GM23338 (cell line): Measurements from ENCODE around the gene NHERF1. TPM values are rescaled to one million over a fixed set of nuclear protein-coding genes. Genes with fewer than 3 reads are reported as not detected.

ENCODE experiments used
- ATAC-seq: fragments of 200-7000 bp; cut with Tn5 transposase; 3 replicates; pipeline ENCODE4 v1.9.1; 2020
- DNase-seq: peaks from one replicate; pipeline ENCODE4 v3.0.0-alpha.2; 2015; ENCODE audit warnings: low spot score
- H2AFZ ChIP-seq: fragments of 200-600 bp; sonication (generic); 2 replicates; pipeline ENCODE4 v1.8.0; 2016; ENCODE audit warnings: antibody characterized with exemption, mild to moderate bottlenecking, moderate library complexity
- H3F3A ChIP-seq: fragments of 200-600 bp; sonication (generic); replicated peaks from 2 replicates; pipeline ENCODE4 v1.8.0; 2017; ENCODE audit warnings: antibody characterized with exemption, mixed run types, low read depth
- H3K27ac ChIP-seq: fragments of 200-600 bp; sonication (generic); 2 replicates; pipeline ENCODE4 v1.6.1; 2016; ENCODE audit warnings: low read depth
- H3K27me3 ChIP-seq: fragments of 200-600 bp; sonication (generic); 2 replicates; pipeline ENCODE4 v1.8.0; 2016; ENCODE audit warnings: mild to moderate bottlenecking, mixed run types, moderate library complexity; ENCODE audit not compliant: insufficient read depth
- H3K36me3 ChIP-seq: fragments of 200-600 bp; sonication (generic); 2 replicates; pipeline ENCODE4 v1.8.0; 2016; ENCODE audit warnings: mild to moderate bottlenecking; ENCODE audit not compliant: insufficient read depth
- H3K4me1 ChIP-seq: fragments of 200-600 bp; sonication (generic); 2 replicates; pipeline ENCODE4 v1.8.0; 2016; ENCODE audit warnings: mild to moderate bottlenecking, moderate library complexity; ENCODE audit not compliant: insufficient read depth
- H3K4me2 ChIP-seq: fragments of 200-600 bp; sonication (generic); 2 replicates; pipeline ENCODE4 v1.7.1; 2017; ENCODE audit warnings: mixed run types
- H3K4me3 ChIP-seq: fragments of 200-600 bp; sonication (generic); 2 replicates; pipeline ENCODE4 v1.6.1; 2016; ENCODE audit warnings: mixed run types
- H3K79me2 ChIP-seq: fragments of 200-600 bp; sonication (generic); replicated peaks from 2 replicates; pipeline ENCODE4 v1.8.0; 2017; ENCODE audit warnings: mild to moderate bottlenecking; ENCODE audit not compliant: insufficient read depth
- H3K9me2 ChIP-seq: fragments of 200-600 bp; sonication (generic); 2 replicates; pipeline ENCODE4 v1.8.0; 2017; ENCODE audit not compliant: insufficient read depth
- H4K20me1 ChIP-seq: fragments of 200-600 bp; sonication (generic); replicated peaks from 2 replicates; pipeline ENCODE4 v1.8.0; 2017; ENCODE audit warnings: mild to moderate bottlenecking; ENCODE audit not compliant: insufficient read depth
- H3K27ac Mint-ChIP-seq: 2 replicates; pipeline ENCODE4 v1.8.0; 2020; ENCODE audit warnings: inconsistent platforms, mild to moderate bottlenecking, moderate library complexity, mixed read lengths
- H3K27me3 Mint-ChIP-seq: 3 replicates; pipeline ENCODE4 v1.8.0; 2022; ENCODE audit warnings: low read depth, mild to moderate bottlenecking, moderate library complexity, mixed read lengths, inconsistent platforms; ENCODE audit not compliant: insufficient read depth, poor library complexity
- H3K36me3 Mint-ChIP-seq: 3 replicates; pipeline ENCODE4 v1.8.0; 2021; ENCODE audit warnings: low read depth, mild to moderate bottlenecking, inconsistent platforms, moderate library complexity, mixed read lengths
- H3K4me1 Mint-ChIP-seq: 3 replicates; pipeline ENCODE4 v1.8.0; 2020; ENCODE audit warnings: mild to moderate bottlenecking, inconsistent platforms, mixed read lengths
- H3K4me3 Mint-ChIP-seq: 3 replicates; pipeline ENCODE4 v1.8.0; 2021; ENCODE audit warnings: moderate library complexity, mild to moderate bottlenecking, inconsistent platforms, mixed read lengths
- H3K9me3 Mint-ChIP-seq: 3 replicates; pipeline ENCODE4 v1.8.0; 2020; ENCODE audit warnings: moderate library complexity, mild to moderate bottlenecking, inconsistent platforms, mixed read lengths
- EZH2 ChIP-seq: fragments of 200-600 bp; sonication (generic); IDR thresholded peaks from one replicate; pipeline ENCODE4 v1.8.0; 2017; ENCODE audit warnings: antibody characterized with exemption, mild to moderate bottlenecking, low read depth; ENCODE audit not compliant: unreplicated experiment
- EZH2phosphoT487 ChIP-seq: fragments of 200-600 bp; sonication (generic); IDR thresholded peaks from one replicate; pipeline ENCODE4 v1.8.1; 2018; ENCODE audit warnings: antibody characterized with exemption; ENCODE audit not compliant: unreplicated experiment
- NANOG ChIP-seq: IDR thresholded peaks from 2 replicates; pipeline ENCODE4 v1.6.1; 2016; ENCODE audit warnings: antibody characterized with exemption, borderline replicate concordance
- POLR2AphosphoS5 ChIP-seq: IDR thresholded peaks from 2 replicates; pipeline ENCODE4 v1.6.1; 2016; ENCODE audit warnings: antibody characterized with exemption, low read depth
- REST ChIP-seq: IDR thresholded peaks from one replicate; pipeline ENCODE4 v1.6.1; 2018; ENCODE audit warnings: antibody characterized with exemption; ENCODE audit not compliant: unreplicated experiment
- STAT1 ChIP-seq: IDR thresholded peaks from one replicate; pipeline ENCODE4 v1.6.1; 2016; ENCODE audit warnings: antibody characterized with exemption; ENCODE audit not compliant: unreplicated experiment
- ZNF114 ChIP-seq: fragments of 250-450 bp; sonication (Bioruptor Pico); IDR thresholded peaks from 2 replicates; pipeline ENCODE4 v1.5.0; 2020; ENCODE audit warnings: mild to moderate bottlenecking, moderate library complexity
- ZNF331 ChIP-seq: fragments of 250-450 bp; sonication (Bioruptor Pico); IDR thresholded peaks from 2 replicates; pipeline ENCODE4 v1.5.0; 2020; ENCODE audit warnings: low read depth, mild to moderate bottlenecking, moderate library complexity
- polyA plus RNA-seq: library from polyadenylated mRNA; unstranded; fragments of >200 nt; fragmentation: Nextera tagmentation; extraction: Ambion mirVana; gene quantifications from 2 replicates; pipeline ENCODE4 v1.2.1, GENCODE V29; 2016
- total RNA-seq: library from RNA; depleted of rRNA; stranded (reverse); fragments of >200 nt; shearing (Covaris generic); gene quantifications from 2 replicates; pipeline ENCODE4 v1.2.3, GENCODE V29; 2014

The NHERF1 gene
- total and polyA plus RNA-seq, 2 experiments from 2014 or later, result 48.8 to 100 TPM

GRCh38 chr17:74755533-74755932 is 7.1 kb downstream of the NHERF1 start (continued):
- TF ChIP-seq REST (no peak), NANOG (no peak), POLR2AphosphoS5 (no peak), STAT1 (no peak)

- no peaks in the 10 kb centered on the region for H3K27me3 ChIP-seq
- H3K9me2 ChIP-seq, result no peaks in the 10 kb centered on the region
- H2AFZ ChIP-seq, result no peak overlapping the region
- H3K9me3 Mint-ChIP-seq, result no peaks in the 10 kb centered on the region
- DNase-seq (no peak), ATAC-seq (no peak)
- H3K79me2 ChIP-seq, result peaks cover 87% of the 10 kb centered on the region
- H3K27ac Mint-ChIP-seq, result no peak overlapping the region
- peaks cover 9% of the 10 kb centered on the region; the same call in 2 of the 3 replicates for H3K36me3 Mint-ChIP-seq
- no peak overlapping the region for H3K4me2 ChIP-seq
- no peaks in the 10 kb centered on the region for H3F3A ChIP-seq
- peaks cover 56% of the 10 kb centered on the region for H3K4me1 Mint-ChIP-seq
- H3K4me3 Mint-ChIP-seq, result no peak overlapping the region
- H3K27me3 Mint-ChIP-seq, result peaks cover 17% of the 10 kb centered on the region
- no peak overlapping the region for H3K27ac ChIP-seq
- no peak overlapping the region for H3K4me3 ChIP-seq
- no peak for TF ChIP-seq ZNF331 (CRISPR knock-in tag)
- TF ChIP-seq EZH2phosphoT487, result no peak
- no peak for TF ChIP-seq REST
- no peak for TF ChIP-seq STAT1
- TF ChIP-seq ZNF114, result no peak
- TF ChIP-seq EZH2, result no peak
- TF ChIP-seq POLR2AphosphoS5, result no peak
- H3K4me1 ChIP-seq, result peaks cover 46% of the 10 kb centered on the region
- no peaks in the 10 kb centered on the region for H3K36me3 ChIP-seq
- peaks cover 58% of the 10 kb centered on the region for H4K20me1 ChIP-seq
These were observed 8.5 kb downstream of the NHERF1 start for GRCh38 chr17:74756891-74757290.
